Stimulated activated CD4-positive, alpha-beta T cell treated with anti-CD3 and anti-CD28 coated beads, TNF-alpha, amount 100 ng/mL, for 48 hours (primary cell): ENCODE results near the gene RSRC1.
A peak's percentile ranks its signal among the peaks of the same experiment; 100 is the strongest.
"Not testable (repeated sequence)": the region's sequence is repeated elsewhere in the genome, so short reads cannot be mapped to it uniquely, and the experiment has no call there.

ENCODE experiments used
- DNase-seq, 3 donors: peaks; one replicate each; pipeline ENCODE4 v3.0.0-alpha.2; 2020; ENCODE audit warnings: low read depth in 3 of 3

RSRC1 gene

DNA sequence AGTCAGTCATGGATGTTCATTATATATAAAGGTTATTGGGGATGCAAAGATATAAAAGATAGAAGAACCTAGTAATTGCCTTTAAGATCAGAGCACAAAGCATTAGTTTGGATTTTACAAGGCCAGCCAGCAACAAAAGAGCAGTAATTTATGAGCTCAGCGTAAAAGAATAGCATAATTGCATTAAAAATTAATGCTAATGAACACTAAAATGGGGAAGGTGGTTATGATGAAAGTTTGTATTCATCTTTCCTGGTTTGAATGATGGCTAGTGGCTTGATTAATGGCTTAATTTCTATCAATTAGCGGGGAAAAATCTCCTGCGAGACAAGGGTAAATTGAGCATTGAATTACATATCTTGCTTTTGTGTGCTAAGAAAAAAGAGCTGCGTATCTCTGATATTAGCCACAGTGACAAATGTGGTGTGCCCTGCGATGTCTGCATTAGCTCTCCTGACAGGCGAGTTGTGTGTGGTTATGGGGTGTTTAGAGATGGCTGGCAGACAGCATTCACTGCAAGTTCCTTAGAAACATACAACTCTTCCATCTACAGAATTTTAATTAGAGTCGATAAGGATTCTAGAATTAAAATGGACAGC, 418.3 kb downstream of the RSRC1 start:
- DNase-seq, result no peak

DNA sequence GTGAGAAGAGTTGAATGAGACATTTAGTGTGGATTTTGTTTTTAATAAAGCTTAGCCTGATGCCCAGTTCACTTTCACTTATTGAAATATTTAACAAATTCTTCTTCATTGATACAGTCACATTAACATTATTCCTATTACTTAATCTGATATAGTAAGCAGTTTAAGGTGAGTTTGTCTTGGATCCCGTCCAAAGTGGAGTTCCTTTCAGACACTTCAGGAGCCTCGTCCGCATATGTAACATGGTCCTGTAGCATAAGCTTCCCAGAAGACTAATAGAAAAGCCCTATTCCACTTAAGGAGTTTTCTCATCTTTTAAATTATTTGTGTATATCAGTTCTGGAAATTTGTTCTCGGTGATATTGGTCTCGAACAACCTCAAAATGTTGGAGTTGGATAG, 421.4 kb downstream of the RSRC1 start:
- DNase-seq, result no peak

DNA sequence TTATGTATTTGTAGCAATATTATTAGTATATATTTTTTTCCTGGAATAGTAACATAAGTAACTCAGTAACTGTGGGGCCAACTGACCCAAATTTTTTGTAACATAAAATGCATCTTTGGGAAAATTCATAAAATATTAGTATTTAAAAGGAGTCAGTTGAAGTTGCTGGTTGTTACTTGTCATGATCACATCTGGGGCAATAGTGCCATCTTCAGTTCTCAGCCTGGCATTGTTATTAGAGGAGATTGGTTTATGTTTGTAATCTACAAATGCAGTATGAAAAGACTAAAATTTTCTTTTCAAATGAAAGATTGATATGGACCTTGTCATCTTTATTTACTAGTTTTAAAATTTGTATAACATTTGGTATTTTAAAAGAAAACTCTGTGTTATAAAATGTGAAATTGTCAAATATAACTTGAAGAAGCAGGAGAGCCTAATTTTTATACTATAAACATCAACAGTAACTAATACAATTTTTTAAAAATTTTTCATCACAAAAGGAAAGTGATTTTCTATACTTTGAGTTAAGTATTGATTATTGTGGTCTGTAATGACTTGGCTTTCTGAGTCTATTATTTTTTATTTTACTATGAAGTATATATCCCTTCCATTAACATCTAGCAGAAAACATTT, 422.3 kb downstream of the RSRC1 start:
- DNase-seq, result no peak

DNA sequence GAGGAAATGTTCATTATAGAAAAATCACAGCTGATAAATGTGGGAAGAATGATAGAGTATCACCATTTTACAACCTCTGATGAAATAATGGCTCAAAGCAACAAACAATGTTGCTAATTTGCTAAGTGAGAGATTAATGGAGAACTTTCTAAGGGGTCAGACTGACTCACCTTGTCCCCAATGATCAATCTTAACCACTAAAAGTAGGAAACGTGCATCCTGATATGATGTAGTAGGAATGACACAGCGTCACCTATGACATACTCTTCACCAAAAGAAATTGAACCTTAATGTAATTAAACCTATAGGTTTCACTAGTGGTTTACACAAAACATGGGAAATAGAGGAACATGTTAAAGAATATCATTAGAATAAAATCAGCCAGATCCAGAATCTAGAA, 426.0 kb downstream of the RSRC1 start:
- DNase-seq, result no peak

DNA sequence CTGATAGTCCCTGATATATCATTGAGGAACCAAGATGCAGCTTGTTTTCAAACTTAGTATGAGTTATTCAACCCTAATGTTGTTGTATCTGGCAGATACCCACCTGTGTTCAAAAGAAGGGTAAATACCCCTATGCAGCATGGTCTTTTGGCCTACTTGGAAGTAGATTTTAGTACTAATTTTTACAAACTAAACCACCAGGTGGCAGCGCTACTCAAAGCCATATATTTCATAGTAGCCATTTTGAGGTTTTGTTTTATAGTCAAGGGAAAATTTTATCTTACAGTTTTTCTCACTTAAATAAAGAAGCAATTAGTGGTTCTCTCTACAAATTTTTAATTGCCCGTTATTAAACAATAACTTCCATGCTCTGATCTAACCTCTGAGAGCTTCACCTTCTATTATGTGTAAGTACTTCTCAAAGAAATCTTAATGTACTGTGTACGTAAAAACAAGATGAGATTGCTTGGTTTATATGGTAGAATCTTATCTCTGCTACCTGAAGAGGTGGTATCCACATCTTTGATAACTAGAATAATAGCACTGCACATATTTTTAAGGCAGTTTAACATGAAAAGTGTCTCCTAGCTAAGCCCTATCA, 429.6 kb downstream of the RSRC1 start:
- peak in 2 of 3 donors; percentile 22 to 34 for DNase-seq

DNA sequence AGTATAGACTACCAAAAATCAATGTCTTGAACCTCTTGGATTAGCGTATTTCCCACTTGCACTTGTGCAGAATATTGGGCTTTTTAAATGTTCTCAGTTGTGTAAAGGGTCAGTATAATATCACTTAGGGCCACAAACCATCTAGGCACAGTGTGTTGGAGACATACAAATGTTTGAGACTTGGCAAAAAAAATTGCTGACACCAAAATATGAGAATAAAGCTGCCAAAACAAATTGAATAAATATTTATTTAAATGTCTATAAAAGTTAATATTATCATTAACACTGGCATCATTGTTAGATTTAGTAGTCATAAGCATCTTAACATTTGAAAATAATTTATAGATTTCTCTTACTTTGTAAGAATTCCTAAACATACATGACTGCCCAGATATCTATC, 430.2 kb downstream of the RSRC1 start:
- no peak for DNase-seq

DNA sequence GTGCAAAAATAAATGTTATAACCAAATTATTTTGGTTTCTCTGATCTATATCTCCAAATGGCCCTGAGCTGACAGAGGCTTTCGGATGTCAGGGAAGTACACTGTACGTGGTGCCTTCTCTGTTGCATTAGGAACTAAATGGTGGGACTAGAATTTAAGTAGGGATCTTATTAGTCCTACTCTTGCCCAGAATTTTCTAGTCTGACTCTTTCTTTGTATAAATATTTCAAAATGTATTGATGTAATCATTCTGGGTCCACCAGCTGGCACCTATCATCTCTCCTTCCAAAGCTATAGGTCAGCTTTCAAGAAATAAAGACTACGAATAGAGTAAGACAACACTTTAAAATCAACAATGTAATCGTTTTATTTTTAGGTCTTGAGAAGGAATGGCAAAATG, 438.8 kb downstream of the RSRC1 start:
- DNase-seq, result no peak

DNA sequence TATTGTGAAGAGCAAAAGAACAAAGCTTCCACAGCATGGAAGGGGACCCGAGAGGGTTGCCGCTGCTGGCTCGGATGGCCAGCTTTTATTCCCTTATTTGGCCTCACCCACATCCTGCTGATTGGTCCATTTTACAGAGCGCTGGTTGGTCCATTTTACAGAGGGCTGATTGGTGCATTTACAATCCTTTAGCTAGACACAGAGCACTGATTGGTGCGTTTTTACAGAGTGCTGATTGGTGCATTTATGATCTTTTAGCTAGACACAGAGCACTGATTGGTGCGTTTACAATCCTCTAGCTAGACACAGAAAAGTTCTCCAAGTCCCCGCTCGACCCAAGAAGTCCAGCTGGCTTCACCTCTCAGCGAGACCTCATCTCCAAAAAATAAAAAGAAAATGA, 440.0 kb downstream of the RSRC1 start:
- DNase-seq, result not testable (repeated sequence)

DNA sequence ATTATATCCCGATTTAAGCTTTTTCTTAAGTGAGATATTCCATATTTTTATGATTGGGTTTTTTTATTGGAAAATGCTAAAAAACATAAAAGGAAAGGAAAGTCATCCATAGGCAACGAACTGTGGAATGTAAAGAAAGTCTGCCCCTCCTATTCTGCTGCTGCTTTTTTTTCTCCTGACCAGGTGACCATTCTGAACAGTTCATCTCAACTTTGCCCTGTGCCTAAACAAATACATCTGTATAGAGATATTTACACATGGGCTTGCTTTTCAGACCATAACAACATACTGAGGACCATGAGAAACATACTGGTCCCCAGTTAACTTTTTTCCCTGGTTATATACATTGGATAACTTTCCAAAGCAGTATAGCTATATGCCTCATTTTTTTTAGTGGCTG, 442.2 kb downstream of the RSRC1 start:
- no peak for DNase-seq

DNA sequence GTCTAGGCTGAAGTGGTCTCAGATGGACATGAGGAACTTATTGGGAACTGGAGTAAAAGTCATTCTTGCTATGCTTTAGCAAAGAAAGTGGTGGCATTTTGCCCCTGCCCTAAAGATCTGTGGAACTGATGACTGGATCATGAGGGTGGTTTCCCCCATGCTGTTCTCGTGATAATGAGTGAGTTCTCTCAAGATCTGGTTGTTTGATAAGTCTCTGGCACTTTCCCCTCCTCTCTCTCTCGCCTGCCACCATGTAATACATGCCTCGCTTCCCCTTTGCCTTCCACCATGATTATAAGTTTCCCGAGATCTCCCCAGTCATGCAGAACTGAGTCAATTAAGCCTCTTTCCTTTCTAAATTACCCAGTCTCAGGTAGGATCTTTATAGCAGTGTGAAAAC, 449.6 kb downstream of the RSRC1 start:
- DNase-seq, result no peak

DNA sequence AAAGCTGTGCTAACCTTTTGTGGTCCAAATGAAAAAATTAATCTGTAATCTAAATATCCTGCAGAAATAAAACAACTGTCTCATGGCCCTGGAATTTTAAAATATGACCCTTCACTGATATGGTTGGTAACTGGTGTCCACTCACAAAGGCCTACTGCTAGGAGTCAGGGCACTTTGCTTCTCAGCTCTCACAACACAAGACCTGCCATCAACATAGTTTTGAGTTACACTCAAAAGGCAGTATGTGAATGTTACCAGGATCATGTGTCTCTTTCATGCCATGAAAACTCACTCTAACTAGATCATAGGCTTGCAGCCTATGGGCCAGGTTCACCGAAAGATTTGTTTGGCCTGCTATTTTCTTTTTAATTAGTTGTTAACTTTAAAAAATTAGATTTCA, 451.1 kb downstream of the RSRC1 start:
- no peak for DNase-seq

DNA sequence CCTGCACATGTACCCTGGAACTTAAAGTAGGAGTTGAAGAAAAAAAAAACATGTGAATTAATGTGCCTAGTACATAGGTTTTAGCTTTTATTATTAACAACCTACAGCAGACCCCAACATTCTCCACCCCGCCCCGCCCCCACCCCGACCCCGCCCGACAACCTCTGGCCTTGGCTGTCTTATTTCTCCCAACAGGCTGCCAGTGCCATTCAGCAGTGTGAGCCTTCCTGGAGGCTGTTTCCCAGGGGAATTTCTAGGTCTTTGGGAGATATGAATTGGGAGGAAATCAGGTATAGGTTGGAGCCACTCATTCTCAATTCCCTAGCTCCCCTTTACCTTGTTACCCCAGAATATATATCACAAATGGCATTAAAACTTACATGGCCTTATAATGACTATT, 452.8 kb downstream of the RSRC1 start:
- no peak for DNase-seq

DNA sequence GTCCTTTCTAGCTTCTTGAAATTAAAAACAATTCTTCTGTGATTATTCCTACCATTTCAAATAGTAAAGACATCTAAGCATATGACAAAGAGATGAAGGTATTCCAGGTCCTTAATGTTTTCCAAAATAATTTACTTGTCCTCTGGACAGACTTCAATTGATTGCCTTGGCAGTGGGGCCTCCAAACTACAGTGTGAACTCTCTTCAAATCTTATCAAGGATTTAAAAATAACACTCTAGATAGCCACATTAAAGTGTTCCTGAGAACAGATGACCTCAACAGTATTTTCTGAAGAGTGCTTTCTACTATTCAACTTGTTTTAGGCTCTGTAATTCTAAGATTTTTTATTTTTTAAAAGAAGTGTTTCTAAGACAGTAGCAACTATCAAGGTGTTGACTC, 453.2 kb downstream of the RSRC1 start:
- DNase-seq, result no peak

DNA sequence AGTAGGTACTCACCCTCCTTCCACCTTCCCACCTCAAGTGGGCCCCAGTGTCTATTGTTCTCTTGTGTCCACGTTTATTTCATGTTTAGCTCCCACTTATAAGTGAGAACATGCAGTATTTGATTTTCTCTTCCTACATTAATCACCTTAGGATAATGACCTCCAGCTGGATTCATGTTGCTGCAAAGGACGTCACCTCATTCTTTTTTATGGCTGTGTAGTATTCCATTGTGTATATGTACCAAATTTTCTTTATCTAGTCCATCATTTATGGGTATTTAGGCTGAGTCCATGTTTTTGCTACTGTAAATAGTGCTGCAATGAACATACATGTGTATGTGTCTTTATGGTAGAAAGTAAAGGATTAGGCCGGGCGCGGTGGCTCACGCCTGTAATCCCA, 455.2 kb downstream of the RSRC1 start:
- DNase-seq, result no peak

DNA sequence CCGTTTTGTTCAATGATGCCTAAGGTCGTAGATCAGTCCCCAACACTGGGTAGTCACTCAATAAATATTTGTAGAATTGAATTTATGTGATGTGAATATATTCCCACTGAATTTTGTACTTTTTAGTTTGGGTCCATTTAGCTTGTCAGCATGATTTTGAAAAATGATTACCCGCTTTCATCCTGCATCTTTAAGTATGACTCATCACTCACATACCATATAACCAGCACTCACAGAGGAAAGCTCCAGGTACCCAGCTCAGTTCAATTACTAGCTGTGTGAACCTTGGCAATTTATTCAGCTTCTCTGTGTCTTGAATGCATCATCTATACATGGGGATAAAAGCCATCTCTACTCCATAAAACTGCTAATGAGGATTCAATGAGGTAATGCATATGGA, 458.9 kb downstream of the RSRC1 start:
- no peak for DNase-seq

DNA sequence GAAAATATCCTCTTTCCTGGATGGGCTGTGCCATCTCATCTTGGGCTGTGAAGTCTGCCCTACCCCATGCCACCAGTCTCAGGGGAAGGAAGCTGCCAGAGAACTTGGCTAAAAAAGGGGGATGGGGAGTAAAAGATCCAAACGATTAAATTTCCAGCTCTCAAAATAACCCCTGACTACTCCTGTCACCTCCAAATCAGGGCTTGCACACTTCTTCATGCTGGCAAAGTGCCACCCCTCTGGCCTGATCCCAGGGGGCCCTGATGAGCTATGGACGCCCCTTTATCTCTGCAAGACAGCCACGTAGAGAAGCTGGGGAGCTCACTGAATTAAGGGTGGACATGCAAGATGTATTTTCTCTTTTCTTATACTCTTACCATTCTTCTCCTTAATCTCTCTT, 459.9 kb downstream of the RSRC1 start:
- DNase-seq, result no peak

DNA sequence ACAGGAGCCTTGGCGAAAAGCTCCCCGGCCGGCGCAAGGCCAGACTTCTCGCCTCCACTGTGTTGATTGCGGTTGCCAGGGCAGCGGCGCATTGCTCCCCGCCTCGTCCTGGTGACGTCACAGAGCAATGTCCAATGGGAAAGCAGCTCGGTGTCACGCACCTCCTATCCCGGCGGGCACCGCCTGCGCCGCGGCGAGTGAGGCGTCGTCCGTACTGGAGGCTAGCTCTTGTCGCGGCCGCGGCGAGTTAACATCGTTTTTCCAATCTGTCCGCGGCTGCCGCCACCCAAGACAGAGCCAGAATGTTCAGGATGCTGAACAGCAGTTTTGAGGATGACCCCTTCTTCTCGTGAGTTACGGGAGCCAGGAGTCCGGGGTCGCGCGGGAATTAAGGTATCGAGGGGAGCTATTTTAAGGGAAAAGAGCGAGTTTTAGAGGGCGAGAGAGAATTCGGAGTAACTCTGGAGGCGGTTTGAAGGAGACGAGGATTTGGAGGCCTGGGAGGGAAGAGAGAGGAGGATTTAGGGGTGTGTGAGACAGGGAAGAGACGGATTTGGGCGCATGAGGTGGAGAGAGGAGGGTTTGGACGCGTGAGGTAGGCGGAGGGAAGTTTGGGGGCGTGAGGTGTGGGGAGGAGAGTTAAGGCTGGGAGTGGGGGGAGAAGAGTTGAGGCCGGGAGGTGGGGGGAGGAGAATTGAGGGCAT, 461.3 kb downstream of the RSRC1 start, which contains the start of gene MLF1:
Gene MLF1, plus strand, starts transcription at position 196 of the 704 bp plus-strand sequence. Its CDS starts 107 bp downstream, at position 303.
- DNase-seq, result peak; percentile 67 to 79 (median 67)

DNA sequence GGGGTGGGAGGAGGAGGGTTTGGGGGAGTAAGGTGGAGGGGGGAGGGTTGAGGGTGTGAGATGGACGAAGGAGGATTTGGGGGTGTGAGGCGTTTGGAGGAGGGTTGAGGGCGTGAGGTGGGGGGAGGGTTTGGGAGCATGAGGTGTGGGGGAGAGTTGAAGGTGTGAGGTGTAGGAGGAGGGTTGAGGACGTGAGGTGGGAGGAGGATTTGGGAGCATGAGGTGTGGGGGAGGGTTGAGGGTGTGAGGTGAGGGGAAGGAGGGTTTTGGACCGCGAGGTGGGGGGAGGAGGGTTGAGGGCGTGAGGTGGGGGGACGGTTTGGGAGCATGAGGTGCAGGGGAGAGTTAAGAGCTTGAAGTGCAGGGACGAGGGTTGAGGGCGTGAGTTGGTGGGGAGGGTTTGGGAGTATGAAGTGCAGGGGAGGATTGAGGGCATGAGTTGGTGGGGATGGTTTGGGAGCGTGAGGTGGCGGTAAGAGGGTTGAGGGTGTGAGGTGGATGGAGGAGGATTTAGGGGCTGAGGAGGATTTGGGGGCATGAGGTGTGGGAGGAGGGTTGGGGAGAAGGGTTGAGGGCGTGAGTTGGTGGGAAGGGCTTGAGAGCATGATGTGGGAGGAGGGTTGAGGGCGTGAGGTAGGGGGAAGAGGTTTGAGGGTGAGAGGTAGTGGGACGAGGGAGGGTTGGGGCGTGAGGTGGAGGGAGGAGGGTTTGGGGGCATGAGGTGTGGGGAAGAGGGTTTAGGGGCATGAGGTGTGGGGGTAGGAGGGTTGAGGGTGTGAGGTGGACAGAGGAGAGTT, 462.3 kb downstream of the RSRC1 start:
- DNase-seq, result no peak

DNA sequence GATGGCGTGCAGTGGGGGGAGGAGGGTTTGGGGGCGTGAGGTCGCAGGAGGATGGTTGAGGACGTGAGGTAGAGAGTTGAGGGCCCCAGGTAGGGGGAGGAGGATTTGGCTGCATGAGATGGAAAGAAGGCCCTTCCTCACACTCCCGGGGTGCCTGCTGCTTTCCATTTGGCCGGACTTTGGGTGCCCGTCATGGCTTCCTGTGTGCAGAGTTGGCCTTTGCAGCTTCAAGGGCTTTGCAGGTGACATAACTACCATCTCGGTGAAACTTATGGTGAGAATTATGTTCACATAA, 462.8 kb downstream of the RSRC1 start:
- no peak for DNase-seq

DNA sequence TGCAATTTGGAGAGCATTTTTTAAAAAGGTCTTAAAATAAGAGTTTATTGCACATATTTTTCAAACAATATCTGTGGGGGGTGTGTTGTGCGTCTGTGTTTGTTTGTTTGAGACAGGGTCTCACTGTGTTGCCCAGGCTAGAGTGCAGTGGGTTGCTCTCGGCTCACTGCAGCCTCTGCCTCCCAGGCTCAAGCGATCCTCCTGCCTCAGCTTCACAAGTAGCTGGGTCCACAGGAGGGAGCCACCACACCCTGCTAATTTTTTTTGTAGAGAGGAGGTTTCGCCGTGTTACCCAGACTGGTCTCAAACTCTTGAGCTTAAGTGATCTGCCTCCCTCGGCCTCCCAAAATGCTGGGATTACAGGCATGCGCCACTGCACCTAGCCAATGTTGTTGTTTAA, 463.8 kb downstream of the RSRC1 start:
- no peak for DNase-seq

DNA sequence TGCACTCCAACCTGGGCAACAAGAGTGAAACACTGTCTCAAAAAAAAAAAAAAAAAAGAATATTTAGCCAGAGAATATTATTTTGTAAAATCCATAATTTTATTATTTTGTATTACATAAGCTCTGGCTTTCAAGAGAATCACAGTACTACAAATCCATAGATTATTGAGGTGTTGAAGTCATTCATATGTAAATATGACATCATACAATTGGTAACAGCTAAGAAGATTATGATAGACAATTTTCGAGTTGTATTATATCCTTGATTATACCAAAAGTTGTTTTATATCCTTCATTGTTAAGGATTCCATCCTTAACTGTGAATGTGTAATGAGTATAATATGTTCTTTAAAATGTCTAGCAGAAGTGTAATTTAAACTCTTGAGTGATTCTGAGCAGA, 464.8 kb downstream of the RSRC1 start:
- DNase-seq, result no peak

DNA sequence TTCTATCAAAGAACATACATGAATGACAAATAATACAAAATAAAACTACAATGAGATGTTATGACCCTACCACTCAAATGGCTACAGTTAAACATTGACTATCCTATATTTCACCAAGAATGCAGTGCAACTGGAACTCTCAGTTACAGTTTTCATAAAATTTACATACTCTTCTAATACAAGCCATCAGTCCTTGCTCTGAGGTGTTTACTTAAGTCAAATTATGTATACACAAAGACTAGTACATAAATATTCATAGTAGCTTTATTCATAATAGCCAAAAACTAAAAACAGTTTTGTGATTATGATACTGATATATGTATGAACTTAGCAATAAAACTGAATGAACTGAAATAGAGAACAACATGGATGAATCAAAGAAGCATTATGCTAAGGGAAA, 480.3 kb downstream of the RSRC1 start:
- DNase-seq, result no peak
